ENCODE measurements around the gene DCX. TPM values are rescaled to one million over a fixed set of nuclear protein-coding genes. Genes with fewer than 3 reads are reported as not detected.

DCX gene
- total and polyA plus RNA-seq, 2 of the 4 experiments (the other 2 are of a cell fraction), result not detected

DNA sequence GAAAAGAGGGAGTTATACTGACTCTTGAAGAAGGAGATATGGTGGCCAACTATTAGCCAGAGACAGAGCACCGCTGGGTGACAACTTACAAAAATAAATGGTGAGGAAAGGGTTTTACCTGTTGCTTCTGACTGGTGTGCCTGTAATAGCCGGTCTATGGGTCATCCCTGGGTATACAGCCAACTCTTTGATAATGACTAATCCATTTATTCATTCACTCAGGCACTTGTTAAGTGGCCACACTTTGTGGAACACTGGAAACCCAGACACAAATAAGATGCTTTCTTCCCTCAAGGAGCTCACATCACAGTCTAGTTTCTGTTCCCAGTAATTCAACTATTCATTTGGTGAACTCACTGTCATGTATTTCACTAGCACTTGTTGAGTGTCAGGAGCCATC lies 128.5 kb downstream of the DCX start:
- H2BK15ac ChIP-seq (ENCODE audit: low read depth, low read length), result no peak overlapping the region
- no peaks in the 10 kb centered on the region for H3K36me3 ChIP-seq (ENCODE audit: control insufficient read depth, insufficient read depth, low read length)
- no peak overlapping the region for H3K23ac ChIP-seq (ENCODE audit: low read depth, low read length)
- WGBS, 2 experiments (ENCODE audit: extremely low coverage in 2 of 2, insufficient read length in 1 of 2), result no CpG with 5 or more reads among the region's 2 CpGs
- ChIA-PET CTCF (no interaction called here), POLR2A (ENCODE audit: unreplicated experiment) (no interaction called here)
- dilution Hi-C loops (cut with HindIII; ENCODE audit: low sequenced_read_pairs, unreplicated experiment), result no loop called here
- no peak overlapping the region for H3K4me2 ChIP-seq (ENCODE audit: low read depth, low read length)
- no peak for TF ChIP-seq POLR2A (IDR thresholded peaks at IDR 0.05; ENCODE audit: low read depth, low read length)
- TF ChIP-seq, protein P1, sequence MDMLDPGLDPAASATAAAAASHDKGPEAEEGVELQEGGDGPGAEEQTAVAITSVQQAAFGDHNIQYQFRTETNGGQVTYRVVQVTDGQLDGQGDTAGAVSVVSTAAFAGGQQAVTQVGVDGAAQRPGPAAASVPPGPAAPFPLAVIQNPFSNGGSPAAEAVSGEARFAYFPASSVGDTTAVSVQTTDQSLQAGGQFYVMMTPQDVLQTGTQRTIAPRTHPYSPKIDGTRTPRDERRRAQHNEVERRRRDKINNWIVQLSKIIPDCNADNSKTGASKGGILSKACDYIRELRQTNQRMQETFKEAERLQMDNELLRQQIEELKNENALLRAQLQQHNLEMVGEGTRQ (IDR thresholded peaks at IDR 0.05; ENCODE audit: low read depth, low read length), result no peak
- TF ChIP-seq, protein P2, sequence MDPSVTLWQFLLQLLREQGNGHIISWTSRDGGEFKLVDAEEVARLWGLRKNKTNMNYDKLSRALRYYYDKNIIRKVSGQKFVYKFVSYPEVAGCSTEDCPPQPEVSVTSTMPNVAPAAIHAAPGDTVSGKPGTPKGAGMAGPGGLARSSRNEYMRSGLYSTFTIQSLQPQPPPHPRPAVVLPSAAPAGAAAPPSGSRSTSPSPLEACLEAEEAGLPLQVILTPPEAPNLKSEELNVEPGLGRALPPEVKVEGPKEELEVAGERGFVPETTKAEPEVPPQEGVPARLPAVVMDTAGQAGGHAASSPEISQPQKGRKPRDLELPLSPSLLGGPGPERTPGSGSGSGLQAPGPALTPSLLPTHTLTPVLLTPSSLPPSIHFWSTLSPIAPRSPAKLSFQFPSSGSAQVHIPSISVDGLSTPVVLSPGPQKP (IDR thresholded peaks at IDR 0.05; ENCODE audit: borderline replicate concordance, low read depth, low read length), result no peak
- TF ChIP-seq, protein P3, sequence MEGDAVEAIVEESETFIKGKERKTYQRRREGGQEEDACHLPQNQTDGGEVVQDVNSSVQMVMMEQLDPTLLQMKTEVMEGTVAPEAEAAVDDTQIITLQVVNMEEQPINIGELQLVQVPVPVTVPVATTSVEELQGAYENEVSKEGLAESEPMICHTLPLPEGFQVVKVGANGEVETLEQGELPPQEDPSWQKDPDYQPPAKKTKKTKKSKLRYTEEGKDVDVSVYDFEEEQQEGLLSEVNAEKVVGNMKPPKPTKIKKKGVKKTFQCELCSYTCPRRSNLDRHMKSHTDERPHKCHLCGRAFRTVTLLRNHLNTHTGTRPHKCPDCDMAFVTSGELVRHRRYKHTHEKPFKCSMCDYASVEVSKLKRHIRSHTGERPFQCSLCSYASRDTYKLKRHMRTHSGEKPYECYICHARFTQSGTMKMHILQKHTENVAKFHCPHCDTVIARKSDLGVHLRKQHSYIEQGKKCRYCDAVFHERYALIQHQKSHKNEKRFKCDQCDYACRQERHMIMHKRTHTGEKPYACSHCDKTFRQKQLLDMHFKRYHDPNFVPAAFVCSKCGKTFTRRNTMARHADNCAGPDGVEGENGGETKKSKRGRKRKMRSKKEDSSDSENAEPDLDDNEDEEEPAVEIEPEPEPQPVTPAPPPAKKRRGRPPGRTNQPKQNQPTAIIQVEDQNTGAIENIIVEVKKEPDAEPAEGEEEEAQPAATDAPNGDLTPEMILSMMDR (conservative IDR thresholded peaks at IDR 0.05; ENCODE audit: low read depth, low read length), result no peak
- TF ChIP-seq NFE2L2 (IDR thresholded peaks at IDR 0.05; ENCODE audit: low read depth, low read length), result no peak
- TF ChIP-seq CHD1 (IDR thresholded peaks at IDR 0.05; ENCODE audit: low read depth, low read length), result no peak
- no peak for TF ChIP-seq CEBPB (IDR thresholded peaks at IDR 0.05; ENCODE audit: low read depth, low read length)
- no peak for TF ChIP-seq RFX5 (IDR thresholded peaks at IDR 0.05; ENCODE audit: low read depth, low read length)
- no peak for TF ChIP-seq MAFK (IDR thresholded peaks at IDR 0.05; ENCODE audit: low read depth, low read length)
- TF ChIP-seq RAD21 (IDR thresholded peaks at IDR 0.05; ENCODE audit: low read length), result no peak
- TF ChIP-seq MAZ (IDR thresholded peaks at IDR 0.05; ENCODE audit: borderline replicate concordance, low read depth, low read length), result no peak
- no peak for TF ChIP-seq BHLHE40 (IDR thresholded peaks at IDR 0.05; ENCODE audit: low read depth, low read length)
- no peak for TF ChIP-seq RCOR1 (IDR thresholded peaks at IDR 0.05; ENCODE audit: insufficient replicate concordance, low read length)
- TF ChIP-seq MXI1 (IDR thresholded peaks at IDR 0.05; ENCODE audit: borderline replicate concordance, low read depth, low read length), result no peak
- TF ChIP-seq SMC3 (IDR thresholded peaks at IDR 0.05; ENCODE audit: low read depth, low read length), result no peak
- TF ChIP-seq FOS (IDR thresholded peaks at IDR 0.05; ENCODE audit: low read depth, low read length), result no peak
- H2BK20ac ChIP-seq (ENCODE audit: low read depth, low read length), result no peak overlapping the region
- H3K9ac ChIP-seq (ENCODE audit: low read depth, low read length), result no peak overlapping the region
- peaks cover 2% of the 10 kb centered on the region for H3K27me3 ChIP-seq (ENCODE audit: control insufficient read depth, insufficient read depth, low read length)
- in situ Hi-C loops (cut with MboI; ENCODE audit: low sequenced_read_pairs), result no loop called here
- no peak overlapping the region for H4K5ac ChIP-seq (ENCODE audit: low read depth, low read length)
- no peak overlapping the region for H3K56ac ChIP-seq (ENCODE audit: extremely low read depth, insufficient read depth, low read length)
- no peak overlapping the region for H2BK5ac ChIP-seq (ENCODE audit: low read depth, low read length, poor library complexity, severe bottlenecking)
- H3K4me3 ChIP-seq (ENCODE audit: insufficient read depth, low read depth, low read length), result no peak overlapping the region
- intact Hi-C loops (cut with micrococcal nuclease), result no loop called here
- H3K14ac ChIP-seq (replicated peaks; ENCODE audit: low read depth, low read length), result no peak overlapping the region
- H2AK5ac ChIP-seq (ENCODE audit: low read depth, low read length), result no peak overlapping the region
- no peaks in the 10 kb centered on the region for H3K9me3 ChIP-seq (ENCODE audit: control insufficient read depth, insufficient read depth, low read length)
- no TSS peak for BruUV-seq (replicated peaks)
- no peak overlapping the region for H2BK120ac ChIP-seq (ENCODE audit: low read depth, low read length)
- DNase-seq (no peak), ATAC-seq (ENCODE audit: low read depth) (no peak)
- H3K79me1 ChIP-seq (ENCODE audit: low read depth in 1 of 2, low read length in 2 of 2), result no peaks in the 10 kb centered on the region
- H4K8ac ChIP-seq (ENCODE audit: low read depth in 2 of 2, low read length in 2 of 2), result no peak overlapping the region
- H4K20me1 ChIP-seq (ENCODE audit: insufficient read depth, low read length), result no peaks in the 10 kb centered on the region
- no peak overlapping the region for H3K4ac ChIP-seq (ENCODE audit: low read depth, low read length)
- no peak overlapping the region for H2AK9ac ChIP-seq (replicated peaks; ENCODE audit: low read depth, low read length, poor library complexity)
- no peak overlapping the region for H4K91ac ChIP-seq (ENCODE audit: insufficient read depth, low read depth, low read length)
- H3K4me1 ChIP-seq (ENCODE audit: control insufficient read depth, insufficient read depth, low read length), result no peaks in the 10 kb centered on the region
- H3K9me1 ChIP-seq (ENCODE audit: insufficient read depth, low read length), result no peaks in the 10 kb centered on the region
- H2AFZ ChIP-seq (replicated peaks; ENCODE audit: low read length, poor library complexity), result no peak overlapping the region
- H3K18ac ChIP-seq (ENCODE audit: low read depth, low read length), result no peak overlapping the region
- no peak overlapping the region for H3K27ac ChIP-seq (ENCODE audit: insufficient read depth, low read length)

All from IMR-90 (cell line).